AG04450 (cell line): ENCODE data around the gene FSCN2. TPM values are rescaled to one million over a fixed set of nuclear protein-coding genes. Genes with fewer than 3 reads are reported as not detected.
"Not testable (repeated sequence)": the region's sequence is repeated elsewhere in the genome, so short reads cannot be mapped to it uniquely, and the experiment has no call there.

Experiments
- CTCF ChIA-PET: fragments of 300-600, 350-600 bp; formaldehyde crosslinking; extraction: SDS; loops from one replicate; lab custom pipeline; 2022; ENCODE audit warnings: antibody characterized with exemption, inconsistent platforms; lab: Charles Lee
- POLR2A ChIA-PET: fragments of 350-600 bp; formaldehyde crosslinking; extraction: SDS; loops from one replicate; lab custom pipeline; 2021; ENCODE audit warnings: antibody characterized with exemption, inconsistent platforms; lab: Yijun Ruan, JAX
- DNase-seq: peaks from one replicate; pipeline ENCODE4 v3.0.0-alpha.2; 2011; ENCODE audit warnings: low read depth, low spot score
- H3K27ac ChIP-seq: one replicate; pipeline ENCODE4 v1.5.1; 2012; ENCODE audit warnings: low read depth, low read length, control low read depth
- H3K27me3 ChIP-seq: one replicate; pipeline ENCODE4 v1.6.0; 2012; ENCODE audit warnings: low read length; ENCODE audit not compliant: control insufficient read depth, insufficient read depth
- H3K4me3 ChIP-seq: 2 replicates; pipeline ENCODE4 v1.5.1; 2011; ENCODE audit warnings: mild to moderate bottlenecking, low read depth, low read length, control low read depth
- H3K9me3 ChIP-seq: 2 replicates; pipeline ENCODE4 v1.5.1; 2012; ENCODE audit warnings: low read length; ENCODE audit not compliant: control insufficient read depth, insufficient read depth
- polyA plus RNA-seq: library from polyadenylated mRNA; depleted of rRNA; stranded (reverse); fragments of >200 nt; gene quantifications from 2 replicates; pipeline ENCODE4 v1.2.3, GENCODE V29; 2011
- TF ChIP-seq, protein P1 (sequence below): IDR thresholded peaks from 2 replicates; pipeline ENCODE4 v1.5.1; 2011; ENCODE audit warnings: low read depth, low read length, control low read depth, inconsistent platforms

FSCN2 gene
- polyA plus RNA-seq, 1 experiment: 0.26 TPM

DNA sequence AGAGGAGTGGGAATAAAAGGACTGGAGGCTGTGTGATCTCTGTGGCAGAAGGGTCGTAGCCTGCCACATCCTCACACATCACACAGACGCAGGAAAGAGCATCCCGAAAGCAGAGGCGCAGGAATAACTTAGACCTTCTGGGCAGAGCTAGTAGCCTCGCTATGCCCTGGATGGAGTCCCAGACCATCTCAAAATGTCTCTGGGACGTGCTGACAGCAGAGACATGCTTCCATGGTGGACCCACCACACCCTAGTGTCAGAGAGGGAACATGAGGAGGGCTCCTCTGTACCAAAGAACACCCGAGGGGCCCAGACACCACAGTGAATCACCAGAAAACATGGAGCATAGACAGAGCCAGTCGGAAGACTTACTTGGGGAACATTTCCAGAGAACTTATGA, 53.6 kb downstream of the FSCN2 start:
- Histone ChIP-seq H3K27me3 (no peaks in the 10 kb centered on the region), H3K4me3 (no peak overlapping the region), H3K9me3 (no peaks in the 10 kb centered on the region), H3K27ac (peak overlapping the region; percentile 11)
- ChIA-PET POLR2A (interaction anchor here (1.2 kb wide), 1 partner anchor 21 kb away, joined by 4 read pairs; no protein-coding TSS in a partner anchor), CTCF (interaction anchor here (0.9 to 2.4 kb wide), 2 partner anchors 19 to 327 kb away, joined by 3 to 12 read pairs; no protein-coding TSS in a partner anchor)
- TF ChIP-seq, protein P1, sequence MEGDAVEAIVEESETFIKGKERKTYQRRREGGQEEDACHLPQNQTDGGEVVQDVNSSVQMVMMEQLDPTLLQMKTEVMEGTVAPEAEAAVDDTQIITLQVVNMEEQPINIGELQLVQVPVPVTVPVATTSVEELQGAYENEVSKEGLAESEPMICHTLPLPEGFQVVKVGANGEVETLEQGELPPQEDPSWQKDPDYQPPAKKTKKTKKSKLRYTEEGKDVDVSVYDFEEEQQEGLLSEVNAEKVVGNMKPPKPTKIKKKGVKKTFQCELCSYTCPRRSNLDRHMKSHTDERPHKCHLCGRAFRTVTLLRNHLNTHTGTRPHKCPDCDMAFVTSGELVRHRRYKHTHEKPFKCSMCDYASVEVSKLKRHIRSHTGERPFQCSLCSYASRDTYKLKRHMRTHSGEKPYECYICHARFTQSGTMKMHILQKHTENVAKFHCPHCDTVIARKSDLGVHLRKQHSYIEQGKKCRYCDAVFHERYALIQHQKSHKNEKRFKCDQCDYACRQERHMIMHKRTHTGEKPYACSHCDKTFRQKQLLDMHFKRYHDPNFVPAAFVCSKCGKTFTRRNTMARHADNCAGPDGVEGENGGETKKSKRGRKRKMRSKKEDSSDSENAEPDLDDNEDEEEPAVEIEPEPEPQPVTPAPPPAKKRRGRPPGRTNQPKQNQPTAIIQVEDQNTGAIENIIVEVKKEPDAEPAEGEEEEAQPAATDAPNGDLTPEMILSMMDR: no peak
- no peak for DNase-seq

DNA sequence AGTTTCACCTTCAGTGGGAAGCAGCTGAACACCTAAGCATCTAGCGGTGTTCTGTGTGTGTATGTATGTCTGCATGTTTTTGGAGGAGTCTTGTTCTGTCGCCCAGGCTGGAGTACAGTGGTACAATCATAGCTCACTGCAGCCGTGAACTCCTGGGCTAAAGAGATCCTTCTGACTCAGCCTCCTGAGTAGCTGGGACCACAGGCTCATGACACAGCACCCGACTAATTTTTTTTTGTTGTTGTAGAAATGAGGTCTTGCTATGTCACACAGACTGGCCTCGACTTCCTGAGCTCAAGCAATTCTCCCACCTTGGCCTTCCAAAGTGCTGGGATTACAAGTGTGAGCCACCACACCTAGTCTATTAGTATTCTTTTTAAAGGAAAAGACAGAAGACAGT, 54.2 kb downstream of the FSCN2 start:
- H3K27ac ChIP-seq: peak overlapping the region; percentile 39
- CTCF ChIA-PET: interaction anchor here (0.9 to 2.4 kb wide), 2 partner anchors 18 to 327 kb away, joined by 3 to 12 read pairs; no protein-coding TSS in a partner anchor

DNA sequence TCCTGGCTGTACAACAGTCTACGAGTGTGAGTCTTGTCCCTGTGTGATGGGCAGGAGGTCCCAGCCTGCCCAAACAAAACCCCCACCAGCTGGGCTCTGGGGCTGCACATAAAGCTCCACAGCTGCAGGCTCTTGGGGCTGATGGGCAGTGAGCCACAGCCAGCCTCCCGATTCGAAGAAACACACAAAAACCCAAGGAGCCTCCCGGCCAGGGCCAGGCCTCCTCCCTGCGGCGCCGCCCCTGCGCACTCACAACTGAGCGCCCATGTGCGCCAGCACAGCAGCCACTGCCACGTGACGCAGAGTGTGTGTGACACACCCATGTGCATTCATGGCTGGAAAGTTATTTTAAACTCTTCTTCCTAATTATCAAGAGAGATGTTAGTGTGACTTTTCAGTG, 54.6 kb downstream of the FSCN2 start:
- no peaks in the 10 kb centered on the region for H3K9me3 ChIP-seq
- ChIA-PET POLR2A (interaction anchor here (1.2 kb wide), 1 partner anchor 22 kb away, joined by 4 read pairs; no protein-coding TSS in a partner anchor), CTCF (interaction anchor here (0.9 to 2.4 kb wide), 2 partner anchors 18 to 328 kb away, joined by 3 to 12 read pairs; no protein-coding TSS in a partner anchor)
- TF ChIP-seq, protein P1: no peak
- no peak for DNase-seq
- no peak overlapping the region for H3K4me3 ChIP-seq
- peak overlapping the region; percentile 39 for H3K27ac ChIP-seq
- no peaks in the 10 kb centered on the region for H3K27me3 ChIP-seq

More for the DNA sequence above, 54.2 kb downstream of the FSCN2 start:
- H3K4me3 ChIP-seq: no peak overlapping the region
- POLR2A ChIA-PET: interaction anchor here (1.2 kb wide), 1 partner anchor 21 kb away, joined by 4 read pairs; no protein-coding TSS in a partner anchor
- TF ChIP-seq, protein P1: no peak
- no peaks in the 10 kb centered on the region for H3K9me3 ChIP-seq
- no peaks in the 10 kb centered on the region for H3K27me3 ChIP-seq
- no peak for DNase-seq

DNA sequence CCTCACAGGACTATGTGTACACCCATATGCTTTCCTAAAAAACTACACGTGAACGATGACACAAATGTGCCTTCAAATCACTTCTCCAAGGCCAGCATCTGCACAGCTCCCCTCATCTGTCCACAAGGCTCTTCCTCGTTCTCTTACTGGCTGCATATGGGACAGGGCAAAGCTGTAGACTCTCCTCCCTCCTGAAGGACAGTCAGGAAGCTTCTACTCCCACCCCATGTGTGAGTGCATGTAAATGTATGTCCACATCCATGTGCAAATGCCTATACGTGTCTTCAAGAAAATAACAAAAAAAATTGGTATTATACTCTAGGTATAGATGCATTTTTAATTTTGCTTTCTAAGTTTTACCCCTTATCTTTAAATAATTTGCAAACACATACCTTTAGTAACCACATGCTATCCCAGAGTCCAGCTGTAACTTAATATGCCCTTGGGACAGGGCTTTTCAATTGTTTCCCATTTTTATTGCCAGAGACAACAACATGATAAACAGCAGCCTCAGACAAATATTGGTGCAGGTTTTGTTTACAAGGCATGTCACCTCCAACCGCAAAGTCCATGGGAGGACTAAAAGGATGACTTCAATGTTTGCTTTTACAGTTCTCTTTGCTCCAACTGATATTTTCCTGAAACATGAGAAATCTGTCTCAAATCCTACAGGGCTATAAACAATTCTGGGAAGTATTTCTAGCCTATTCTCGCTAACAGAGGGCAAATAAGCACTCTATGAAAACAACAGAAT, 55.6 kb downstream of the FSCN2 start:
- no peak overlapping the region for H3K4me3 ChIP-seq
- POLR2A ChIA-PET: no interaction called here
- DNase-seq: no peak
- TF ChIP-seq, protein P1: no peak
- H3K27ac ChIP-seq: peak overlapping the region; percentile 21
- no peaks in the 10 kb centered on the region for H3K9me3 ChIP-seq
- no peaks in the 10 kb centered on the region for H3K27me3 ChIP-seq
- CTCF ChIA-PET: interaction anchor here (0.7 to 2.4 kb wide), 2 partner anchors 17 kb away, joined by 3 to 12 read pairs; no protein-coding TSS in a partner anchor

DNA sequence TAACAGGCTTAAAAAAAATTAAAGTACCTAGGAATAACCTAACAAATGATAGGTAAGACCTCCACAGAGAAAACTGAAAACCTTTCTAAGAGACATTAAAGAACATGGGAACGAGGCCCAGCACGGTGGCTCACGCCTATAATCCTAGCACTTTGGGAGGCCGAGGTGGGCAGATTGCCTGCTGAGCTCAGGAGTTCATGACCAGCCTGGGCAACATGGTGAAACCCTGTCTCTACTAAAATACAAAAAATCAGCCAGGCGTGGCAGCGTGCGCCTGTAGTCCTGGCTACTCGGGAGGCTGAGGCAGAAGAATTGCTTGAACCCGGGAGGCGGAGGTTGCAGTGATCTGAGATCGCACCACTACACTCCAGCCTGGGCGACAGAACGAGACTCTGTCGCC, 56.6 kb downstream of the FSCN2 start:
- POLR2A ChIA-PET, DNase-seq, H3K27me3 ChIP-seq, H3K4me3 ChIP-seq, H3K9me3 ChIP-seq, H3K27ac ChIP-seq: not testable (repeated sequence)
- CTCF ChIA-PET: interaction anchor here (0.7 kb wide), 1 partner anchor 16 kb away, joined by 3 read pairs; no protein-coding TSS in a partner anchor
